Kidney capillary endothelial cell (primary cell): ENCODE results near the gene INSM1.

ENCODE experiments used
- DNase-seq: peaks from one replicate; pipeline ENCODE4 v3.0.0-alpha.2; 2018; ENCODE audit warnings: low spot score

INSM1 gene

DNA sequence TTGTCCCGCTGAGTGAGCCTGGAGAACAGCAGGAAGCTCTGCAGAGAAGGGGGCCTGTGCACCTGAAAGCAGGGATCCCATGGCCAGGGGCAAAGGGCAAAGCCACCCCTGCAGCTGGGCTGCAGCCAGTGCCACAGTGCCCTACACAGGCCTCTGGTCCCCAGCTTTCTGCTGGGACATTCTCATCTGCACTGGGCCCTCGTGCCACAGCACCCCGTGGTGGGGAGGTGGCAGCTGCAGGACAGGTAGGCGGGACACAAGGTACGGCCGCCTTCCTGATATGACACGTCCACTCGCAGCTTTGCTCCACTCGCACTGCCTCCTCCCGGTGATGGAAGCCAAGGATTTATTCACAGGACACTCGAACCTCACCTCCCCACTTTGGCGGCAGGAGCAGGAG, 27.2 kb downstream of the INSM1 start:
- DNase-seq, result no peak

DNA sequence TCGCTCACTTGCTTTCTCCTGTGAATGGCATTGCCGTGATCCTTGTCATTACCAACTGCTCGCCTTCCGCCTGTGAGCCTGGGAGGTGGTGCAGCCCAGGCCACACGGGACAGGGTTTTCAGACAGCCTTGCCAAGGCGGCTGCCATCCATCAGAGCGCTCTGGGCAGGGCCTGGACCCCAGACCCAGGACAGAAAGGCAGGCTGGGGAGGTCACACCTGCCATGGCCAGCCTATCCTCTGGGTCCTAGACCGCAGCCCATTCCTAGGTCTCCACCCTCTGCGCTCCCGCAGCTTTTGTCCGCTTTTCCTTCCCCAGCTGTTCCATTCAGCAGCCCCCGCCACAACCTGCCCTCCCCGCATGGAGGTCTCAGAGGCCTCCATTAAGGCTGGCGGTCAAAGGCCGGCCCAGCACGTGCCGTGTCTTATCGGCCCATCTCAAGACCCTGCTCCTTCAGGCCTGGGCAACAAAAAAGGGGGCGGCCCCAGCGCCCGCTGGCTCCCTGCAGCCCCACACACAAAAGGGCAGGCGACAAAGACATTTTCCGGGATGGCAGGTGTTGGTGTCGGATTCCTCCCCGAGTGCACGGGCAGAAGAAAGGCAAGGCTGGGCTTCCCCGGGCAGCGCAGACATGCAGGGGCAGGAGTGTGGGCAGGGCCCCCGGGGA, 28.1 kb downstream of the INSM1 start:
- no peak for DNase-seq

DNA sequence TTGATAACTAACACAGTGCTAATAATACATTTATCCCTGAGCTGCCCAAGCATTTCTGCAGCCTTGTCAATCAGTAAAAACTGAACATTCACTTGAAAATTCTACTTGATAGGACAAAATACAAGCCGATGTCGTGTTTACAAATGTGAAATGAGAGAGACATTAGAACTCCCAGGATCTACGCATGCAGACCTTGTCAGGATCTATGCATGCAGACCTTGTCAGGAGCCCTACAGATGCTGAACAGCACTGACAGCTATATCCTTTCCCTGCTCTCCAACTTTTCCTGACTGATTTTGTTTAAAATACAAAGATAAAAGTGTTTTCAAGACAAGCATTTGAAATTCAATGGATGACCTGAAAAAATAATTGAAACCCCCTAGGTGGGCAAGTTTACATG, 28.9 kb downstream of the INSM1 start:
- DNase-seq, result no peak

DNA sequence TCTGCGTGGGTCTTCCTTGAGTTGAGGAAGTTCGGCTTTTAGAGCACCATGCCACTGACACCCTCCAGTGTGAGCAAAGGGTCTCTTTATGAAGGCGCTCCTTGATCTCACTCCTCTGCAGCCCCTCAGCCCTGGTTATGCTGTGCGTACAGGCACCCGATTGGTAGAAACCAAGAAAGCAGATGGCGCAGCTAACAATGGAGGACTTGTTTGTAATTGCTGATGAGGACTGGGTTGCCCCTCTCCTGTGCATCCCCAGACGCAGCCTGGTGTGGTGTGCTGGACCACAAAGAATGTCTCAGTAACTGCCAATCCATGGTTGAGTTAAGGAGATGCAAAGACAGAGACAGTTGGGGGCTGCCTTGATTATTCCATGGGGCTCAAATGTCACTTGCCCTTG, 30.2 kb downstream of the INSM1 start:
- no peak for DNase-seq

DNA sequence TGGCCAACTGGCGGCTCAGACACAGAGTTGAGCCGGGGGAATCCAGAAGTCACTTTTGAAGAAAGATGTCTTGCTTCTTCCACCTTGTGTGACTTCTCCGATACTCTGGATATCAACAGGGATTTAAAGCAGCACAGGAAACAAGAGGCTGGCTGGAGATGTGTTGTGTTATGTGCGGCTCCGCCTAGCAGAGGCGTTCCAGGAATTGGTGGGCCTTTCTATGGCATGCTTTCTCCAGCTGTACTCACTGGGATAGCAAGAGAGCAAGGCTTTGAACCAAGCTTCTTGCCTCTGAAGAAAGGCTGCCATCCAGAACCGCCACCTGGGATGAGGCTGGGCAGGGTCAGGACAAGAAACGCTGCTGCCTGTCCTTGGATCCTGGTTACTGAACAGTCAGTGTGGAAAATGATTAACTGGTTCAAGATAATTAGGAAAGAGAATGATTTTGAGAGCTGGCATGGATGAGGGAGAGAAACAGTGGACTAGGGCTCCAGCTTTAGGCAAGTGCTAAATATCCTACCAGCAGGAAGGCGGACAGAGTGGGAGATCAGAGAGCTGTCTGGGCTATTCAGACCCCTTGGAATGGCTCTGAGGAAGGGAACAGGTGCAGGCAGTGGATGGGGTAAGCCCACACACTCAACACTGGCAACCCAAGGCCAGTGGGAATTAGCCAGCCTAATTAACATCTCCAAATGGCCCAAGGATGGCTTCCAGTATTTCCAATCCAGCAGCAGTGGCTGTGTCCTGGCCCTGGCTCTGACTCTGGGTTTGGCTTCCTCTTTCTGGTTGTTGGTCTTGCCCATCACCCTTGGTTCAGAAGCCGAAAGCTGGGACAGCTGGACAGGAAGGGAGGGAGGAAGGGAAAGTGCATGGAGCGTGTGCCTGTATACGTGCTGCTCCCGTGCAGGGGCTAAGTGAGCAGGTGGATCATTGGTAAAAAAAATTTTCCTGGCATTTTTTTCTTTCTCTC, 31.9 kb downstream of the INSM1 start:
- DNase-seq, result no peak

DNA sequence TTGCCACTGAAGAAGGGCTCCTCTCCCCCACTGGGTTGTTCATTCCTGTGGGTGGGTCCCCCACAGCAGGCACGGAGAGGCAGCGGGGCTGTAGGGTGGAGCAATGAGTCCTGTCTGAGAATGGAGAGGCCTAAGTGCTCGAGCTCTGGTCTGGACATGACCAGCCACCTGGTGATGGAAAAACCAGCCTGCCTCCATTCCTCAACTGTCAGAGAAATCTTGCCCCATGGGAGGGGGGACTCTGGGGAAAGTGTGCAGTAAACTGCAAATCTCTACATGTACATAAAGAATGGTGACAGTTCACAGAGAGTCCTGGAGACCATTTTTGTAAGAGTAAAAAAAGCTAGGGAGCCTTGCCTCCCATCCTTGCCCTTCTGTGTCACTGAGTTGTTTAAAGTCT, 34.1 kb downstream of the INSM1 start:
- DNase-seq, result no peak

DNA sequence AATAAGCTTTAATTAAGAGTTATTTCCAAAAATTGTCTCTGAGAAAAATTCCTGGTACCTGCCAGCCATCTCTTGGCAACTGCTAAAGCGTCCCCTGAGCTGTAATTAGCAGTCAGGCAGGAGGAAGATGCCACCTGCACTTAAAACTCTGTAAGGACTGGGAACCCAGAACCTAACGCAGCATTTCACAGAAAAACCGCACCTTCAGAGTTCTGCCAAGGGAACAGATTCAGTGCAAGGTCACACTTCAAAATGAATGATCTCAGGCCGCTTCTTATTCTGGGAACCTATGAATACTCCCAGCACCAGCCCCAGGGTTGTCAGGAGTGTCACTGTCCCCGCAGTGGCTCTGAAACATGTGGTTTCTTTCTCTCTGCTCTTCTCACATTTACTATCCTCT, 36.7 kb downstream of the INSM1 start:
- no peak for DNase-seq

DNA sequence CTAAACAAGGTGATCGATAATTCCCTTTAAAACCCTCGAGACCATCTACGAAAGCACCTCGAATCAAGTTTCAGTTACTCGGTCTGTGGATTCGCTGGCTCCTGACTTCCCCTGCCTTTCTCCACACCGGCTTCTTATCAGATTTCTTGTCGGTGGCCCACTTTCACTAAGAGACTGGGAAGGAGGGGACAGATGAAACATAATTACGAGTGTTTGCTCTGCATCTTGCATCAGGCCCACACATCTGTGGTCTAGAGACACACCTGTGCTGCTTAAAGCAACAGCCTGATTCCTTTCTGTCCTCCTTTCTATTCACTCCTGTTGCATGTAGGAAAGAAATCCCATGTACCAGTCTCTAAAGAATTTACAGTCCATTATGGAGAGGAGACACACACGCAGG, 37.7 kb downstream of the INSM1 start:
- DNase-seq, result no peak

DNA sequence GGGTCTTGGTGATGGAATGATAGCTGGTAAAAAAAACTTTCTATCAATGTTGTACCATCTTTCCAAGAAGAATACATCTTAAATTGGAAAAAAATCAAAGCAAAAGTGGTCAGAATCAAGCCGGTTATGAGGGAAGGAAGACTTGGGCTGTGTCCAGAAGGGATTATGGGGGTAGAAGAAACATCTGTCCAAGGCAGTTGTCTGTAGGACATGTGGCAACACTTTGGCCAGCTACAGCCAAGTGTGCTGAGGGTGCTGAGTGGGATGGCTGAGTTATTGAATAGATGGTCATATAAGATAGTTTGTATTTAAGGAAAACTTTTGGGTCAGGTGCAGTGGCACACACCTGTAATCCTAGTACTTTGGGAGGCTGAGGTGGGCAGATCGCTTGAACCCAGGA, 38.4 kb downstream of the INSM1 start:
- no peak for DNase-seq

DNA sequence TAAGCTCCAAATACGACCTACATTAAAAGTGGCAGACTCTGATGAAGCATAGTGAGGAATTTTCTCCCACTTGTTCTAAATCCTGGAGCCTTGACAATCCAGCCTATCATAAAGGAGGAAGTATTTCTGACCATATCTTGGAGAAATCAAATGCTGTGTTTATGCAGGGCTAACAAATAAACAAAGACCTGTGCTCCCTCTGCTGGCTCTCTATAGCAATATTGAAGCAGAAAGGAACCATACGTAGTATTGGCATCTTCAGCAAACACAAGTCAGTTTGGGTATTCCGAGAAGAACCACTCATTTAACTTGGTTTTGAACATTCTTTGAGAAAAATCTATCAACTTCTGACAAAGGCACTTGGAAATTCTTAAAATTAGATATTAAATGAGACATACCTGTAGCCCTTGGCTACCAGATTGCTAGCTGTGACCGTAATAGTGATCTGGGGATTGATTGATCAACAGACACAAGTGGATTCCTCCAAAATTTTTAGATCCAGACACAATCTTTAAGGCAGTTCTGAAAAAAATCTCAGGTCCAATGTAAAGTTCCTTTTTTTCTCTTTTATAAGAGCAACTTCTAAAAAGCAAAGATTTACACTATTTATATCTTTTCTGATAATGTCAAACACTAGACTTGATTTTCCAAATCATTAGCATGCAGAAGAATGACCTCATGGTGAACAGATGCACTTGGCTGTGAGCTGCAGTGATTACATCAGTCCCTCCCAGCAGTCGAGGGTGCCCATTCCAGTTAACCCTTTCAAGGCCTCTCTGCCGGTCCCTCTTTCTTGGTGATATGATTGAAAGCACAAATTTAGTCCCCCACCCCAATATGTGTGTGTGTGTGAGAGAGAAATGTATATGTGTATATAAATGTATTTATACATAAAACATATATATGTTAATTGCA, 40.2 kb downstream of the INSM1 start:
- DNase-seq, result no peak

DNA sequence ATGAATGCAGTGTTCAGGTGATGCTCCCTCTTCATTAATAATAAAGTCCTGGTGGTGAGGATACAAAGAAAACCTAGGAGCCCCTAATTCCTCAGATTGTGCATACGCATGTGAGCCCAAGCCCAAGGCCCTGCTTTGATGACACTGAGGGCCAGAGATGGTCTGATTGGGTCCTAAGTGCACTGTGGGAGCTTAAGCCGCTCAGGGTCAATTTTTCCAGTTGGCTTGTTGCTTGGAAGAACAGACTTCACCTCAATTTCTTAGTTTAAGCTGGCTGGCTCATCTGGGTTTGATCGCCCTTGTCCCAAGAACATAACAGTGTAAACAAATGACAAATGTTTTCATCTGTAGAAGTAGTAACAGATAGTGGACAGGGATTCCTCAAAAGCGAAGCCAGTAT, 41.4 kb downstream of the INSM1 start:
- no peak for DNase-seq

DNA sequence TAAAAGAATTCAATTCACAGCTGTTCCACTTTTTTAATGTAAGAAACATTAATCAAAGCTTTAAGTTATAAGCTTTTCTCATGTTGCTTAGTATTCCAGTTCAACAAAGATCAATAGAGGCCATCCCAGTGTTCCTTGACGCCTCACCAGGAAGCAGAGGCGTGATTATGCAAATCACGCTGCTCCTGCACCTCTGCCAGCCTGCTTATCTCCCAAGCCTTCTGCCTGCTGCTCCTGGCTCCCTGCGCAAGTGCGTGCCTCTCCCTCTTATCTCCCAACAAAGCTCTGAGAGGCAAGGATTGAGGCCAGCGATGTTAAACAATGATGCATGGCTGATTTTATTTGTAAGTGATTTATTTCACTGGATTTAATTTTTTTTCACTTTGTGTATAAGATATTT, 42.8 kb downstream of the INSM1 start:
- no peak for DNase-seq

DNA sequence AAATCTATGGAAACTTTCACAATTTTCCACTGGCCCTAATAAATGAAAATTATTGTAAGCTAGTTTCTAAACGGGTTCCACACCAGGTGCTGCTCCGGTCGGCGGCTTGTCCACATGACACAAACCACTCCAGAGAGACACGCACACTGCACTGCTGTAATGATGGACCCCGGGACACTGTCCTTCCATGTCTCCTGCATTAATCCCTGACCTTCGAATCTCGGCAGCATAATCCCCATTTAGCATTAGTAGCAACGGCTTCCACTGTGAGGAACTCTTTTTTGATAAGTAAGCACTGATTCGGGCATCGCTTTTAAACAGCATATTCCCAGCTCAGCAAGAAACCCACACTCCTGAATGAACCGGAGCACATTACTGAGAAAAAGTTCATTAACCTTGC, 43.5 kb downstream of the INSM1 start:
- no peak for DNase-seq

DNA sequence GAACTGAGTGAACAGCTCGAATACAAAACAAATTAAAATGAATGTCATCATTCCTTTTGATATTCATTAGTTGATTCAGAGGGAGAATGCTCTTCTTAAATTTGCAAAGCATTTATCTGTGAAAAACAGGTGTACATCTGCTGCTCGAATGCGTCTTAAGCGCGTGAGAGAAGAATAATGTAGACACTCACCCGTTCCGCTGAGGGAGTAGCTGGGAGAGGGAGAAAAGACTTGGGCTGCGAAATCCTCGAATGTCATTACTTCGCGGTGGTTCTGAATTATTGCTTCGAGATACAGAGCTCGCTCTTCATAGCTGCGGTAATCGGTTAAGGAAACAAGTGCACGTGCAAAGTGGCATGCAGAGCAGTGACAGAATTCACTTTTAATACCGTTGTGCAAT, 43.9 kb downstream of the INSM1 start:
- no peak for DNase-seq

DNA sequence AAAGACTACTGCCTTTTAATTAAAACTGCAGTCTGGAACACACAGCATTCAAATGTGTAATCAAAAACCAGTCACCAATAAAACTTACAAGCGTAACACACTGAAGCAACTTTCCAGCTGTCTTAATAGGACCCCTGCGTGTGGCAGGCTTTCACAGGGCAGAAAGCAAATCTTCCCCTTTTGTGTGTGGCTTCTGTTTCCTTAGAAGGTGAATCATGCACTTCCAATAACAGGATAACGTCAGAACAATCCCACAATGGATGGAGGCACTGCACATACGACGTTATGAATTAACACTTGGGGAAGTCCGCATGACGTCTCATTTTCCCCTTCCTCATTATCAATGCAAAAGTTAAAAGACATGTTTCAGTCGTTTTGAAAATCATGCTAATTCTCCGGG, 44.8 kb downstream of the INSM1 start:
- peak; percentile 65 for DNase-seq

DNA sequence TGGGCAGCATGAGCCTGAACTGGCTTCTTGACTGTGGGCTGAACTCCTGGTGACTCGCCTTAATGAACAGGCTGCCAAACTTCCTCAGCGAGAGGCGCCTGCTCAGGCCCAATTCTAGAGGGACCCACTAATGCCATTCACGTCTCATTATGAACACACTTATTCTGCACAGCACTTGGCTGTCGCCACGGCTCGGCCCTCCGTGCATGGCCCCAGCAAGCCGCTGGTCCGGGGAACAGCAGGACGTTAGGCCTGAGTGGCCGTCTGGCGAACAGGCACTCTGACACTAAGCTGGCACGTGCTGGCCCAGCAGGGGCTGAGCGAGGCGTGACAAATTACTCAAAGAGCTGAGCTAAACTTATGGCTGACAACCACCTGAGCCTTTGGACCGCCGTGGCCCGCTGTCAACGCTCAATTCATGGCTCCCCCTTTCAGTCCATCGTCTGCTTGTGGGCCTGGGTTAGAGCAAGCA, 45.9 kb downstream of the INSM1 start:
- DNase-seq, result no peak

DNA sequence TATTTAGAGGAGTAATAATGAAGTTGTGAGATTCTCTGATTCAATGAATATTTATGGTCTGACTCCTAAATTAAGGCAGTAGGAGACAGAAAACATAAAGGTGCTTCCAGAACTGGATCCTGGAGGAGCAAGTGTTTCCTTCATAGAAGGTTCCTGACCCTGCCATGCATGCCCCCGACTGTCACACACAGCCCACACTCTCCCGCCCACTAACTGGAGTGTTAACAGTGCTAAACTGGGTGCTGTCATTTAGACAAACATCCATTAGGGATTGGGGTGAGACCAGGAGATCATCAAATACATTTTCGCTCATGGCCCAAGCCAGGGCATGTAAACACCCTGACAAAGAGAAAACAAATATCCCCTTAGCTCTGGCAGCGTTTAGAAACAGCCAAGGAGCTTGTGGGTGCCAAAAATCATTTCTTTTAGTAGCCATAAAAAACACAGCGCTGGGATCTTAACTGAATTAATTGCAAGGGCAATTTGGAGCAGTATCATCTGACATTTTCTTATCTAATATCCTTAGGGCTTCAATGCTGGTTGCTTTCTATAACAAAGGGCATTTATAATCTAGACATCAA, 46.8 kb downstream of the INSM1 start:
- no peak for DNase-seq

DNA sequence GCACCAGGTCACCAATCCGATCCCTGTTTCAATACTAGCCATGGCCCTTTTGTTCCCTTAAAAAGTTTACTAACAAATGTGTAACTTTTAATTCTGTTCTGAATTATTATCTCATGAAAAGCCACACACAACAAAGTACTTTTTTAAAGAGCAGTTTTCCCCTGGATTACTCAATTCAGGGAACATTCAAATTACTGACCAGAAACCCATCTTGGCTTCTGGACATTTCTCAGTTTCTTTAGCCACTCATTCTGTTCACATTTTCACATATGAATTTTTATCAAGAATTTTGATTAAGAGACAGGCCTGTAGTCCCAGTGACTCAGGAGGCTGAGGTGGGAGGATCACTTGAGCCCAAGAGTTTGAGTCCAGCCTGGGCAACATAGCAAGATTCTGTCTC, 47.4 kb downstream of the INSM1 start:
- DNase-seq, result no peak

DNA sequence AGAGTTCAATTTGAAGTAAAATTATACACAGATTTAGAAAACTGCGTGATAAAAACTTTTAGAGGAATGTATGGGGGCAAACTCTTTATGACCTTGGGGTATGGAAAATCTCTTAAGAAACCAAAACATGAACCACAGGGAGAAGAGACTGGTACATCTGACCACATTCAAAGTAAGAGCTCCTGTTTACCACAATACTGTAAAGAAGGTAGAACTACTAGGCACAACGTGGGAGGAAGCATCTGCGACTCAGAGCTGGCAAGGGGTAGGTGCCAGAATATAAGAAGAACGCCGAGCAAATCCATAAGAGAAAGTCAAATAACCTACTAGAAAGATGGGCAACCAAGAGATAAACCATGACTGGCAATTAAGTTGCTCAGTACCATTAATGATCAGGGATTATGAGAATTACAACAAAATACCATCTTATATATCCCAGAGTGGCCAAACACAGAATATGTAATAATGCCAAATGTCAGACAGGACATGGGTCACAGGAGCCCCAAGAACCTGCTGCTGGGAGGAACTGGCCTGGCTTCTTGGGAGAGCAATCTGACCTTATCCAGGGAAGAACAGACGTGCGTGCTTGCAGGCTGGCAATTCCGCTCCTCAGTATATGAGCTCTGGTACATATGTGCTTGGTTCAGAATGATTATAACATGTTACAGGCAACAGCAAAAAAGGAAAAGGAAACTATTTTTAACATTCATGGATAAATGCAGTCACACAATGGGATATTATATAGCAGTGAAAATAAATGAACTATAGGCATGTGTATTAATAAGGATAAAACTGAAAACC, 50.2 kb downstream of the INSM1 start:
- DNase-seq, result no peak
